NB4 (cell line): Measurements from ENCODE around the gene SH3GL1.

Experiments
- DNase-seq: peaks from one replicate; pipeline ENCODE4 v3.0.0; 2010; ENCODE audit warnings: low read depth
- H3K4me3 ChIP-seq: one replicate; pipeline ENCODE4 v1.5.1; 2011; ENCODE audit warnings: mild to moderate bottlenecking, low read depth, low read length, moderate library complexity
- MYC ChIP-seq: IDR thresholded peaks from 2 replicates; pipeline ENCODE4 v1.6.1; 2011; ENCODE audit warnings: low read depth, low read length
- POLR2A ChIP-seq: IDR thresholded peaks from 2 replicates; pipeline ENCODE4 v1.6.1; 2011; ENCODE audit warnings: mild to moderate bottlenecking; ENCODE audit not compliant: insufficient read length; ENCODE audit errors: extremely low read depth
- TF ChIP-seq, protein P1 (sequence below): IDR thresholded peaks from 2 replicates; pipeline ENCODE4 v1.6.1; 2011; ENCODE audit warnings: low read depth, low read length
- TF ChIP-seq, protein P2 (sequence below): IDR thresholded peaks from one replicate; pipeline ENCODE4 v1.5.1; 2012; ENCODE audit warnings: low read depth, low read length

SH3GL1 gene

DNA sequence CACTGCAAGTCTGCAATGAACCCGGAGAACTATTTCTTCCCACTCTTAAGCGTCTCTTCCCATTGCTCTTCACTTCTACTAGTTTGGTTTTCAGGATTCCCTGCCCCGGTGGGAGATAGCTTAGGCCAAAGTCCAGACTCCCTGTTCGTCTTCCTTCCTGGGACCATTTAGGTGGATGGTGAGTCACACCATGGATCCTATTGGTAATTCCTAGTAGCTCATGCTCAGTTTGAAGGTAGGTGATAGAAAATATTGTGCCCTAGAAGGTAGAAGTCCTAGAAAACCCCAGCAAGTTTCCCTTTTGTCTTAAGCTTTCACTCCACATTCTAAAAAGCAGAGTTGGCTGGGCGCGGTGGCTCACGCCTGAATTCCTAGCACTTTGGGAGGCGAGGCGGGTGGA, 15.9 kb upstream of the SH3GL1 start:
- no peak overlapping the region for H3K4me3 ChIP-seq
- TF ChIP-seq, protein P1, sequence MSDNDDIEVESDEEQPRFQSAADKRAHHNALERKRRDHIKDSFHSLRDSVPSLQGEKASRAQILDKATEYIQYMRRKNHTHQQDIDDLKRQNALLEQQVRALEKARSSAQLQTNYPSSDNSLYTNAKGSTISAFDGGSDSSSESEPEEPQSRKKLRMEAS: no peak
- no peak for TF ChIP-seq POLR2A
- DNase-seq: no peak

DNA sequence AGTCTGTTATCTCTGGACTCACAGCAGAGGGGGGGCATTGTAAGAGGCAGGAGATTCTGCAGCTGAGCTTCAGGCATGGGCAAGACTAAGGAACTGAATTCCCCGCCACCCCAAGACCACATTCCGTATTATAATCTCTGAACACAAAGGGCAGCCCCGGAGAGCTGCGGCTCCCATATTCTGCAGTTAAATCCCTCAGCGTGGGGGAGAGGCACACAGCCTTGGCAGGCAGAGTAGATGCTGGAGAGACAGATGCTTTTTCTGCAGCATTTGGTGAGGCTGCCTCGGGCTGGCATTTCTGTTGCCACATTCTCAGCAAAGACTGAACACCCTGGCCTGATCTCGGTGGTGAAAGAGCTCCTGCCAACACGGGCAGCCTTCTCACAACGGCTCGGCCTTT, 15.0 kb upstream of the SH3GL1 start:
- no peak overlapping the region for H3K4me3 ChIP-seq
- TF ChIP-seq, protein P1: no peak
- DNase-seq: no peak

DNA sequence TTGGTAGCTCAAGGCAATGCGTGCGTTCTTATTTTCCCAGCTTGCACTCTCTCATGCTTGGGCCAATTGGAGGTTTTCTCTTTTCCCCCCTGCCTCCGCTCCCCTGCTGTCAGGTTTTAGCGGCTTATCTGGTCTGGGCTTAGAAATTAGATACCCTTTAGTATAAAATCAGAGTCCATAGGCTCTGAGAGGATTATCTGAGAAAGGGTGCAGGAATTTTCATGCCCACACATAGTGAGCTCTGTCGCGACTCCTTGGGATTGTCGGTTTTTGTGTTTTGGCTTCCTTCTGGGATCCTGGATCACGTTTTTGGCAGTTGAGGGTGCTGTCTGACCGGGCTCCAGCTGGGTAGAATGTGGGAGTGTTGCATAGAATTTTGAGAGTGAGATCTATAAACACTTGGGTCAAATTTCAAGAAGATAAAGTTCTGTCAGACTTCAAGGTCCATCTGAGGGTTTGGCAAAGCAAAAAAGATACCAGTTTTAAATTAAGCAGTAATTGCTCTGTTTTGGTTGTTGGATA, 14.5 kb upstream of the SH3GL1 start:
- no peak for DNase-seq
- TF ChIP-seq POLR2A: no peak
- TF ChIP-seq, protein P2, sequence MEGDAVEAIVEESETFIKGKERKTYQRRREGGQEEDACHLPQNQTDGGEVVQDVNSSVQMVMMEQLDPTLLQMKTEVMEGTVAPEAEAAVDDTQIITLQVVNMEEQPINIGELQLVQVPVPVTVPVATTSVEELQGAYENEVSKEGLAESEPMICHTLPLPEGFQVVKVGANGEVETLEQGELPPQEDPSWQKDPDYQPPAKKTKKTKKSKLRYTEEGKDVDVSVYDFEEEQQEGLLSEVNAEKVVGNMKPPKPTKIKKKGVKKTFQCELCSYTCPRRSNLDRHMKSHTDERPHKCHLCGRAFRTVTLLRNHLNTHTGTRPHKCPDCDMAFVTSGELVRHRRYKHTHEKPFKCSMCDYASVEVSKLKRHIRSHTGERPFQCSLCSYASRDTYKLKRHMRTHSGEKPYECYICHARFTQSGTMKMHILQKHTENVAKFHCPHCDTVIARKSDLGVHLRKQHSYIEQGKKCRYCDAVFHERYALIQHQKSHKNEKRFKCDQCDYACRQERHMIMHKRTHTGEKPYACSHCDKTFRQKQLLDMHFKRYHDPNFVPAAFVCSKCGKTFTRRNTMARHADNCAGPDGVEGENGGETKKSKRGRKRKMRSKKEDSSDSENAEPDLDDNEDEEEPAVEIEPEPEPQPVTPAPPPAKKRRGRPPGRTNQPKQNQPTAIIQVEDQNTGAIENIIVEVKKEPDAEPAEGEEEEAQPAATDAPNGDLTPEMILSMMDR: no peak
- TF ChIP-seq, protein P1: no peak
- TF ChIP-seq MYC: no peak
- no peak overlapping the region for H3K4me3 ChIP-seq

DNA sequence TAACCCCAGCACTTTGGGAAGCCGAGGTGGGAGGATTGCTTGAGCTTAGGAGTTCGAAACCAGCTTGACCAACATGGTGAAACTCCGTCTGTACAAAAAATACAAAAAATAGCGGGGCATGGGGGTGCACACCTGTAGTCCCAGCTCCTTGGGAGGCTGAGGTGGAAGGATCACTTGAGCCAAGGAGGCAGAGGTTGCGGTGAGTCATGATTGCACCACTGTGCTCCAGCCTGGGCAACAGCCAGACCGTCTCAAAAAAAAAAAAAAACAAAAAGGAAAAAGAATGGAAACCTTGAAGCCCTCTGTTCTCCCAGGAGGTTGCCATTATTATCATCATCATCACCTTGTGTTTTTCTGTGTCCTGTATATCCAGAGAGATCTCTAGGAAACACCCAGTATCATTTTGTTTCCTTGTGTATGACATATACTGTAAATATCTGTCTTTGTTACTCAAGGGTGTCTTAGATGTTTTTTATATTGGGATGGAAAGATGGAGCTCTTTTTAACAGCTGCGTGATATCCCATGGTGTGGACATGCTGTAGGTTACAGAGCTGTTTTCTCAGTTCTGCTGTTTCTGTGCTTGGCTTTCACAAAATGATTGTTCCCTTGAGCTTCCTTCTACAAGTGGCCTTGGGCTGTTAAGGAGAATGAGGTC, 13.9 kb upstream of the SH3GL1 start:
- TF ChIP-seq, protein P2: no peak
- TF ChIP-seq, protein P1: no peak
- TF ChIP-seq MYC (no peak), POLR2A (no peak)
- DNase-seq: peak; percentile 19
- no peak overlapping the region for H3K4me3 ChIP-seq

DNA sequence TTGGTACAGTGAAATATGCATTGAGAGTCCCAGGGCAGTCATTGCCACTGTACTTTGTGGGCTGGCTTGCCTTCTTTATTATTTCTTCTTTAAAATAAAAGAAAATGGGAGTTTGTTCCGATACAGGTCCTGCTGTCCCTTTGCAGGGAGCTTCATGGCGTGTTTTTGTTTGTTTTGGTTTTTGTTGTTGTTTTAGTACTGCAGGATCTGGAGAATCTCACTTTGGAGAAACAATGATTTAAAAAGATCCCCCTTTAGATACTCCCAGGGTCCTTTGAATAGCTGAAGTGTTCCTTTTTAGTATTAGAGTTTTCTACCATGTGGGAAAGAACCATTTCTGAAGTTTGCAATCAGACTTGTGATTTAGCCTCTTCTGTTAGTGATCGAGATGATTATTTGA, 13.2 kb upstream of the SH3GL1 start:
- TF ChIP-seq, protein P1: no peak
- TF ChIP-seq MYC: no peak
- TF ChIP-seq, protein P2: no peak
- no peak for TF ChIP-seq POLR2A
- H3K4me3 ChIP-seq: no peak overlapping the region
- no peak for DNase-seq

DNA sequence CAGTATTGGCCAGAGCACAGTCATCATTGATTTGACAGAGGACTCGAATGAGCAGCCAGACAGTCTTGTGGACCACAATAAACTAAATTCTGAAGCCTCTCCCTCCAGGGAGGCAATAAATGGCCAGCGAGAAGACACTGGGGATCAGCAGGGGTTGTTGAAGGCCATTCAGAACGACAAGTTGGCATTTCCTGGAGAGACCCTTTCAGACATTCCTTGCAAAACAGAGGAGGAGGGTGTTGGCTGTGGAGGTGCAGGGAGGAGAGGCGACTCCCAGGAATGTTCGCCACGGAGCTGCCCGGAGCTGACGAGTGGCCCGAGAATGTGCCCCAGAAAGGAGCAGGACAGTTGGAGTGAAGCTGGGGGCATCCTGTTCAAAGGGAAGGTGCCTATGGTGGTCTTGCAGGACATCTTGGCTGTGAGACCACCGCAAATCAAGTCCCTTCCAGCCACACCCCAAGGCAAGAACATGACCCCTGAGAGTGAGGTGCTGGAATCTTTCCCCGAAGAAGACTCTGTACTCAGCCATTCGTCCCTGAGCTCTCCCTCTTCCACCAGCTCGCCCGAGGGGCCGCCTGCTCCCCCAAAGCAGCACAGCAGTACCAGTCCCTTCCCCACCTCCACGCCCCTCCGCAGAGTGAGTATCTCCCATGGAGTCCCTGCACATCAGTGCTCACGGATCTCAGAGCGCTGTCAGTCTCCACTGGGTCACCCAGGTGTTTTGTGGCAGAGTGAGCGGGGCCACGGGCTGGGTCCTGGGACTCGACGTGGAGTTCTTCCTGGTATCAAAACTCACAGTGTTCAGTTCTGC, 9.0 kb upstream of the SH3GL1 start:
- DNase-seq: no peak

DNA sequence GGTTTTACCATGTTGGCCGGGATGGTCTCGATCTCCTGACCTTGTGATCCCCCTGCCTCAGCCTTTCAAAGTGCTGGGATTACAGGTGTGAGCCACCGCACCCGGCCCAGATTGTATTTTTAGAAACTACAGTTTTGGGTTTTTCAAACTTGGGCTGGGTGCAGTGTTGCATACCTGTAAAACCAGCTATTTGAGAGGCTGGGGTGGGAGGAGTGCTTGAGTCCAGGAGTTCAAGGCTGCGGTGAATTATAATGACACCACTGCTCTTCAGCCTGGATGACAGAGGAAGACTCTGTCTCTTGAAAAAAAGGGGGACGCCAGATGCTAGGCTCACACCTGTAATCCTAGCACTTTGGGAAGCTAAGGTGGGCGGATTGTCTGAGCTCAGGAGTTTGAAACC, 6.3 kb upstream of the SH3GL1 start:
- no peak overlapping the region for H3K4me3 ChIP-seq
- no peak for DNase-seq
- TF ChIP-seq, protein P2: no peak
- no peak for TF ChIP-seq POLR2A
- TF ChIP-seq, protein P1: no peak
- TF ChIP-seq MYC: no peak

More for the DNA sequence above, 9.0 kb upstream of the SH3GL1 start:
- no peak overlapping the region for H3K4me3 ChIP-seq
- TF ChIP-seq, protein P1: no peak
